Rectal smooth muscle tissue (tissue), 1 donor: ENCODE data around the gene GDF2.

Experiments
- H3K27ac ChIP-seq: one replicate; pipeline ENCODE4 v1.7.0; 2013; ENCODE audit warnings: low read depth, low read length, inconsistent platforms
- H3K27me3 ChIP-seq: one replicate; pipeline ENCODE4 v1.7.0; 2013; ENCODE audit warnings: low read length; ENCODE audit not compliant: control insufficient read depth, insufficient read depth
- H3K36me3 ChIP-seq: one replicate; pipeline ENCODE4 v1.7.0; 2013; ENCODE audit warnings: low read length; ENCODE audit not compliant: control insufficient read depth, insufficient read depth
- H3K4me1 ChIP-seq: one replicate; pipeline ENCODE4 v1.7.0; 2013; ENCODE audit warnings: low read length; ENCODE audit not compliant: control insufficient read depth, insufficient read depth
- H3K4me3 ChIP-seq: one replicate; pipeline ENCODE4 v1.7.0; 2013; ENCODE audit warnings: low read length
- H3K9ac ChIP-seq: one replicate; pipeline ENCODE4 v1.7.0; 2013; ENCODE audit warnings: low read length

Gene GDF2

GRCh38 chr10:47318706-47319105, 3.5 kb upstream of the GDF2 start:
- Histone ChIP-seq H3K27me3 (no peaks in the 10 kb centered on the region), H3K4me1 (no peaks in the 10 kb centered on the region), H3K36me3 (no peaks in the 10 kb centered on the region), H3K27ac (no peak overlapping the region), H3K9ac (no peak overlapping the region), H3K4me3 (no peak overlapping the region)

- H3K9ac ChIP-seq = no peak overlapping the region
- no peaks in the 10 kb centered on the region for H3K27me3 ChIP-seq
- no peak overlapping the region for H3K4me3 ChIP-seq
- no peak overlapping the region for H3K27ac ChIP-seq
- H3K36me3 ChIP-seq = no peaks in the 10 kb centered on the region
- no peaks in the 10 kb centered on the region for H3K4me1 ChIP-seq
These were observed 2.5 kb upstream of the GDF2 start for GRCh38 chr10:47319784-47320183.

GRCh38 chr10:47320812-47321211, 1.4 kb upstream of the GDF2 start:
- Histone ChIP-seq H3K4me1 (no peaks in the 10 kb centered on the region), H3K36me3 (no peaks in the 10 kb centered on the region), H3K9ac (no peak overlapping the region), H3K27ac (no peak overlapping the region), H3K27me3 (no peaks in the 10 kb centered on the region), H3K4me3 (no peak overlapping the region)

GRCh38 chr10:47321521-47322195, 596 bp upstream of the GDF2 start:
- Histone ChIP-seq H3K36me3 (no peaks in the 10 kb centered on the region), H3K9ac (no peak overlapping the region), H3K27ac (no peak overlapping the region), H3K27me3 (no peaks in the 10 kb centered on the region), H3K4me1 (no peaks in the 10 kb centered on the region), H3K4me3 (no peak overlapping the region)

GRCh38 chr10:47323087-47323486, 833 bp downstream of the GDF2 start:
- Histone ChIP-seq H3K27me3 (no peaks in the 10 kb centered on the region), H3K36me3 (no peaks in the 10 kb centered on the region), H3K4me1 (no peaks in the 10 kb centered on the region), H3K4me3 (no peak overlapping the region), H3K9ac (no peak overlapping the region), H3K27ac (no peak overlapping the region)

- no peak overlapping the region for H3K9ac ChIP-seq
- H3K4me3 ChIP-seq = no peak overlapping the region
These were observed 1.5 kb downstream of the GDF2 start for GRCh38 chr10:47323636-47324296.

GRCh38 chr10:47325303-47326291, 3.3 kb downstream of the GDF2 start:
- H3K9ac ChIP-seq = no peak overlapping the region
- H3K4me1 ChIP-seq = no peaks in the 10 kb centered on the region
- no peaks in the 10 kb centered on the region for H3K27me3 ChIP-seq
- H3K27ac ChIP-seq = no peak overlapping the region
- no peaks in the 10 kb centered on the region for H3K36me3 ChIP-seq
- no peak overlapping the region for H3K4me3 ChIP-seq

More at GRCh38 chr10:47323636-47324296, 1.5 kb downstream of the GDF2 start:
- H3K27ac ChIP-seq = no peak overlapping the region
- no peaks in the 10 kb centered on the region for H3K4me1 ChIP-seq
- no peaks in the 10 kb centered on the region for H3K27me3 ChIP-seq
- H3K36me3 ChIP-seq = no peaks in the 10 kb centered on the region

GRCh38 chr10:47326306-47326926, 4.2 kb downstream of the GDF2 start:
- H3K4me1 ChIP-seq = no peaks in the 10 kb centered on the region
- no peaks in the 10 kb centered on the region for H3K27me3 ChIP-seq
- H3K27ac ChIP-seq = no peak overlapping the region
- no peak overlapping the region for H3K9ac ChIP-seq
- H3K4me3 ChIP-seq = no peak overlapping the region
- H3K36me3 ChIP-seq = no peaks in the 10 kb centered on the region

GRCh38 chr10:47326927-47327330, 4.7 kb downstream of the GDF2 start:
- no peaks in the 10 kb centered on the region for H3K36me3 ChIP-seq
- H3K27me3 ChIP-seq = no peaks in the 10 kb centered on the region
- no peaks in the 10 kb centered on the region for H3K4me1 ChIP-seq
- no peak overlapping the region for H3K27ac ChIP-seq
- no peak overlapping the region for H3K9ac ChIP-seq
- H3K4me3 ChIP-seq = no peak overlapping the region

GRCh38 chr10:47329855-47330254, 7.6 kb downstream of the GDF2 start:
- no peak overlapping the region for H3K27ac ChIP-seq
- H3K4me3 ChIP-seq = no peak overlapping the region
- no peaks in the 10 kb centered on the region for H3K4me1 ChIP-seq

GRCh38 chr10:47330366-47330765, 8.1 kb downstream of the GDF2 start:
- Histone ChIP-seq H3K27ac (no peak overlapping the region), H3K36me3 (no peaks in the 10 kb centered on the region), H3K4me1 (no peaks in the 10 kb centered on the region), H3K9ac (no peak overlapping the region), H3K4me3 (no peak overlapping the region), H3K27me3 (no peaks in the 10 kb centered on the region)

More at GRCh38 chr10:47329855-47330254, 7.6 kb downstream of the GDF2 start:
- no peaks in the 10 kb centered on the region for H3K36me3 ChIP-seq
- H3K27me3 ChIP-seq = no peaks in the 10 kb centered on the region
- H3K9ac ChIP-seq = no peak overlapping the region

GRCh38 chr10:47330804-47331203, 8.6 kb downstream of the GDF2 start:
- no peak overlapping the region for H3K4me3 ChIP-seq
- H3K27me3 ChIP-seq = no peaks in the 10 kb centered on the region
- H3K36me3 ChIP-seq = no peaks in the 10 kb centered on the region
- H3K4me1 ChIP-seq = no peaks in the 10 kb centered on the region
- no peak overlapping the region for H3K9ac ChIP-seq
- H3K27ac ChIP-seq = no peak overlapping the region
